NCI-H1105 (cell line): ENCODE results near the gene TMTC3.
"Not testable (repeated sequence)": the region's sequence is repeated elsewhere in the genome, so short reads cannot be mapped to it uniquely, and the experiment has no call there.

Source experiments
- DNase-seq: peaks from one replicate; lab custom pipeline; 2025; lab: John Stamatoyannopoulos, UW

TMTC3 gene

GRCh38 chr12:88141774-88142609 is at the start of gene TMTC3, which contains the start of gene CEP290:
Gene TMTC3, plus strand, starts transcription at chr12:88142307. Its CDS starts 6,009 bp downstream, at chr12:88148316.
Gene CEP290, minus strand, starts transcription at chr12:88142088. Its CDS starts 781 bp downstream, at chr12:88141307.
- peak; percentile 98 for DNase-seq

- DNase-seq = no peak
Observed at GRCh38 chr12:88092771-88093170, 49.3 kb upstream of the TMTC3 start.

GRCh38 chr12:88093573-88093972 is 48.5 kb upstream of the TMTC3 start:
- no peak for DNase-seq

GRCh38 chr12:88108021-88108420 is 34.1 kb upstream of the TMTC3 start:
- DNase-seq = no peak

GRCh38 chr12:88111074-88111652 is 30.9 kb upstream of the TMTC3 start:
- peak; percentile 38 for DNase-seq

- DNase-seq = no peak
Observed at GRCh38 chr12:88113871-88114270, 28.2 kb upstream of the TMTC3 start.

GRCh38 chr12:88122666-88123065 is 19.4 kb upstream of the TMTC3 start:
- no peak for DNase-seq

- no peak for DNase-seq
Observed at GRCh38 chr12:88127099-88127498, 15.0 kb upstream of the TMTC3 start.

GRCh38 chr12:88127855-88128254 is 14.3 kb upstream of the TMTC3 start:
- DNase-seq = no peak

- no peak for DNase-seq
Observed at GRCh38 chr12:88132392-88132791, 9.7 kb upstream of the TMTC3 start.

- not testable (repeated sequence) for DNase-seq
Observed at GRCh38 chr12:88133181-88133580, 8.9 kb upstream of the TMTC3 start.

GRCh38 chr12:88139711-88140110 is 2.4 kb upstream of the TMTC3 start:
- not testable (repeated sequence) for DNase-seq

- DNase-seq = no peak
Observed at GRCh38 chr12:88141425-88141773, 708 bp upstream of the TMTC3 start.

- no peak for DNase-seq
Observed at GRCh38 chr12:88142610-88142991, 494 bp downstream of the TMTC3 start.

- no peak for DNase-seq
Observed at GRCh38 chr12:88144037-88144436, 1.9 kb downstream of the TMTC3 start.

GRCh38 chr12:88144546-88145468 is 2.7 kb downstream of the TMTC3 start:
- DNase-seq = no peak

GRCh38 chr12:88145567-88146505 is 3.7 kb downstream of the TMTC3 start:
- DNase-seq = no peak

- no peak for DNase-seq
Observed at GRCh38 chr12:88150063-88150462, 8.0 kb downstream of the TMTC3 start.

GRCh38 chr12:88153959-88154358 is 11.9 kb downstream of the TMTC3 start:
- DNase-seq = no peak

GRCh38 chr12:88156075-88156654 is 14.1 kb downstream of the TMTC3 start:
- DNase-seq = no peak

GRCh38 chr12:88163371-88163770 is 21.3 kb downstream of the TMTC3 start:
- no peak for DNase-seq
